Activated CD8-positive, alpha-beta memory T cell treated with anti-CD3 and anti-CD28 coated beads, Interleukin-2, amount 50 U/mL, for 48 hours (primary cell): ENCODE data around the gene ADCY7.
"Not testable (repeated sequence)": the region's sequence is repeated elsewhere in the genome, so short reads cannot be mapped to it uniquely, and the experiment has no call there.

Experiments
- DNase-seq: peaks from one replicate; pipeline ENCODE4 v3.0.0-alpha.2; 2020

ADCY7 gene

GRCh38 chr16:50343566-50343965 is 77.2 kb downstream of the ADCY7 start:
- DNase-seq = not testable (repeated sequence)

GRCh38 chr16:50345210-50345609 is 78.9 kb downstream of the ADCY7 start:
- DNase-seq = not testable (repeated sequence)

GRCh38 chr16:50351116-50351515 is 84.8 kb downstream of the ADCY7 start:
- no peak for DNase-seq

GRCh38 chr16:50351952-50352351 is 85.6 kb downstream of the ADCY7 start:
- no peak for DNase-seq

- DNase-seq = no peak
Measured at GRCh38 chr16:50354082-50354481, 87.7 kb downstream of the ADCY7 start.

- DNase-seq = no peak
Measured at GRCh38 chr16:50354629-50355456, 88.5 kb downstream of the ADCY7 start.

GRCh38 chr16:50359626-50360025 is 93.3 kb downstream of the ADCY7 start:
- DNase-seq = no peak

- DNase-seq = no peak
Measured at GRCh38 chr16:50360033-50360778, 93.9 kb downstream of the ADCY7 start.

- DNase-seq = no peak
Measured at GRCh38 chr16:50360779-50361178, 94.4 kb downstream of the ADCY7 start.

- no peak for DNase-seq
Measured at GRCh38 chr16:50363656-50364055, 97.3 kb downstream of the ADCY7 start.

GRCh38 chr16:50365791-50366575 is 99.6 kb downstream of the ADCY7 start:
- no peak for DNase-seq
